ENCODE measurements around the gene CORO2A.
"Not testable (repeated sequence)": the region's sequence is repeated elsewhere in the genome, so short reads cannot be mapped to it uniquely, and the experiment has no call there.

CORO2A gene

DNA sequence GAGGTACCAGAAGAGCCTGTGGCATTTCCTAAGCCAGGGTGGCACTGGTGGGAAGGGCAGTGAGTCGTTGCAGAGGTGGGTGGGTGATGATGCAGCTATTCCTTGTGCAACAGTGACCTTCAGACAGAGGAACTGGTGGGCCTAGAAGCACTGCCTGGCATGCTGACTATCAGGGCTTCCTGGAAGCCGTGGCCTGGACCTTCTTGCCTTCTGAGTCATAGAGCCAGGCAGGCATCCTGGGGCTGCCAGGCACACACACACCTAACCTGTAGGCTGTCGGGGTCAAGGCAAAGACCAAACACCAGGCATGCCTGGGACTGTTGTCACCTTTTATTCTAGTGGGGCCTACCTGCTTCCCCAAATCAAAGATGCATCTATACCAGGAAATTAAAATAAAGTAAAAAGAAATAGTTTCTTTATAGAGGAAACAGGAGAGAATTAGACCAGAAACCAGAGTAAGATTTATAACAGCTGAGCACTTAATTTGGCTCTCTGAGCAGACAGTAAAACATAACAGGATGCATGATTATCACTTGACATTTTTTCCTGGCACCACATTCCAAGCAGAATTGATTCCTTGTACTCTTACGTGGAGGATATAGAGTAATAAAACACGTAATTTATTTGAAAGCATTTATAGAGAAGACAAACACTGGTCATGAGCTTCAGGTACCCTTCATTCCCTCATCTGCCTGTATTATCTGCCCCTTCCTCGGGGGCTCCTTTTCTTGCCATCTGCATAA, 110.8 kb downstream of the CORO2A start:
- DNase-seq = peak; percentile 86 to 92 (median 87)

DNA sequence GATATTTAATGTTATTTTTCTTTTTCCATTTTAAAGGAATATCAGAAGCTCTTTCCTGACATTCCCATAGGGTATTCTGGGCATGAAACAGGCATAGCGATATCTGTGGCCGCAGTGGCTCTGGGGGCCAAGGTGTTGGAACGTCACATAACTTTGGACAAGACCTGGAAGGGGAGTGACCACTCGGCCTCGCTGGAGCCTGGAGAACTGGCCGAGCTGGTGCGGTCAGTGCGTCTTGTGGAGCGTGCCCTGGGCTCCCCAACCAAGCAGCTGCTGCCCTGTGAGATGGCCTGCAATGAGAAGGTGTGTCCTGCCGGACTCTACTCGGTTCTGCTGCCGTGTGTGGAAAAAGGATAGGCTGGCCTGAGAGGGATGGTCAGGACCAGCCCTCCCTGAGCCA, 111.7 kb downstream of the CORO2A start:
- DNase-seq = no peak

DNA sequence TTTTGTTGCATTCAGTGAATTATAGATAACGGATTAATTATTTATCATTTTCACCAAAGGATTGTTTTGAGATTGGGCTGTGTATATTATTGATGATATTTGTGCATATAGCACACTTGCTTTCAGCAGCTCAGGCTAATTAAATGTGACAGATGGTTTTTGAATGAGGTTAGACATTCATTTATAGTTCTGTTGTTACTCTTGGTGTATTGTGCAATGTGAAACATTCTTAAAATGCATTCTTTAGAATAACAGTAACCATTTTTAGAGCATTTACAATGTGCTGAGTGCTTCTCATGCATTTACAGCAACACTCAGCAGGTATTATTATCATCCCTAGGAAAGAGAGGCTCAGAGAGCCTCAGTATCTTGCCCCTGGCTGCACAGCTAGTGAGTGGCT, 112.1 kb downstream of the CORO2A start:
- no peak for DNase-seq

DNA sequence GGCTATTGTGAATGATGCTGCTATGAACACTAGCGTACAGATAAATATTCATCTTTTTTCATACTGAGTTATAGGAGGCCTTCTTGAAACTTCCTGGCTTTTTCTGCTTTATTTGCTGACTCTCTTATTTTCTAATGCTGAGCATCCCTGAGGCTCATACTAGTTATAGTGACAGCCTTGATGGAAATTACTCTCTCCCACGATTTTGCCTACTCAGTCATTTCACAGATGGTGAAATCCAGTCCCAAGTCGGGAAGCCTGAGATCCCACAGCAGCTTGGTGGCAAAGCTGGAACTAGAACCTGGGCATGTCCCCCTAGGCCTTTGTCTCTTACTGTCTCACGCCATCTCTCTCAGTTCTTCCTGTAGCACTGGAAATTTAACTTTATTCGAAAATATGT, 113.5 kb downstream of the CORO2A start:
- no peak for DNase-seq

DNA sequence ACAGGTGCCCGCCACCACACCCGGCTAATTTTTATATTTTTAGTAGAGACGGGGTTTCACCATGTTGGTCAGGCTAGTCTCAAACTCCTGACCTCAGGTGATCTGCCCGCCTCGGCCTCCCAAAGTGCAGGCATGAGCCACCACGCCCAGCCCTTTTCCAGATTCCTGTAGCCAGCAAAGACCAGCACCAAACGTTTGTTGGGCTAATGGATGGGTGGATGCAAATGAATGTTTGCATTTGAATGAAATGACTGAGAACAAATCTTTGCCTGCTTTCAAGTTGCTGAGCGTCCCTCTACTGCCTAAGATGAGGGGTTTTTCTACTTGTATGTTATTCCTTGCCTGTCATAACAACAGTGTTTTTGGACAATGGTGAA, 115.9 kb downstream of the CORO2A start:
- not testable (repeated sequence) for DNase-seq

DNA sequence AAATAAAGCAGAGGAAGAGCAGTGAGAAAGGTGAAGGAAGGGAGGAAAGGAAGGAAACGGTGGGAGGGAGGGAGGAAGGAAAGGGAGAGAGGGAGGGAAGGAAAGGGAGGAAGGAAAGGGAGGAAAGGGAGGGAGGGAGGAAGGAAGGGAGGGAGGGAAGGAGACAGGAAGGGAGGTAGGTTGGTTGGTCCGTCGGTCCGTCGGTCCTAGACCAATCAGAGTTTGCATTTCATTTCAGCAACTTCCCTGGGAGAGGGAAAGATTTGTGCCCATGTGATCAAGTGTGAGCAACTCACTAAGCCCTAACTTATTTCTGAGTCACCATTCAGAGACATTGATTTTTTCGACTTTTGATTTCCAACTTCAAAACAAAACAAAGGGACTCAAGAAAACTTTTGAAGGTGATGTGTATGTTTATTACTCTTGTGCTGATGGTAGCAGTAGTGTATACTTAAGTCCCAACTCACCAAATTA, 117.1 kb downstream of the CORO2A start:
- peak; percentile 70 to 84 (median 76) for DNase-seq

DNA sequence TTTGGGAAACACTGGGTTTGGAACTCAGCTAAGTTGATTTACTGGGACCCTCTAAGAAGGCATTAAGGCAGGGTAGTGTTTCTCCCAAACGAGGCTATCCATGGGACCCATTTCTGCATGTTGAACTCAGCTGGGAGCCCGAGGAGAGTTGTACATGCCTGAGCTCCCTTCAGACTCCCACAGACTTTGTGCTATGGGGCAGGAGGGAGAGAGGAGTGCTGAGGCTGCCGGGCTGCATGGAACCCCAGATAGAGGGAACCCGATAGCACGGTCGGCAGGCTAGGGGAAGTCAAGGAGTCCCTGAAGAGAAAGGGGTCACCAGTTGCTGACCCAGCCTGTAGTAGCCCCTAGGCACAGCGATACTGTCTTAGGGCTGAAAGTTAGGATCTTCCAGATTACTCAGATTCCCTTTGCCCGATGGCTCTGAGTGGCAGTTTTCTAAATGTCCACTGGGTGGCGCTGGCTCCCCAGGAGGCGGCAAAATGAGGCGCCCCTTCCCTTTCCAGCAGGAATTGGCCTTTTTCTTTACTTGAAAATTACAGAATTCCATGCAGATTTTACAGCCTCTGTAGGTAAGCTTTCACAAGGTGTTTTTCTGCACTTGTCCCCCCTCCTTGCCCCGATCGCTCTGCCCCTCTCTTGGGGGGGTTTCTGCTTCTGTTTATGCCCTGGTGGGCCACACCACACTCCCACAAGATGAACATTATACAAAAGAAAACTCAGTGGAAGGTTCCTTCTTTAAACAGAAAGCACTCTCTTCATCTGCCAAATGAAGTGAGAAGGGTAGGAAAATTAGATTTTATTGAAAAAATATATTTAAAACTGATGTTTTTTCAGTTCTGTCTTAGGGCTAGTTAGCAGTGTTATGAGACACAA, 118.1 kb downstream of the CORO2A start:
- peak; percentile 78 to 84 (median 81) for DNase-seq

DNA sequence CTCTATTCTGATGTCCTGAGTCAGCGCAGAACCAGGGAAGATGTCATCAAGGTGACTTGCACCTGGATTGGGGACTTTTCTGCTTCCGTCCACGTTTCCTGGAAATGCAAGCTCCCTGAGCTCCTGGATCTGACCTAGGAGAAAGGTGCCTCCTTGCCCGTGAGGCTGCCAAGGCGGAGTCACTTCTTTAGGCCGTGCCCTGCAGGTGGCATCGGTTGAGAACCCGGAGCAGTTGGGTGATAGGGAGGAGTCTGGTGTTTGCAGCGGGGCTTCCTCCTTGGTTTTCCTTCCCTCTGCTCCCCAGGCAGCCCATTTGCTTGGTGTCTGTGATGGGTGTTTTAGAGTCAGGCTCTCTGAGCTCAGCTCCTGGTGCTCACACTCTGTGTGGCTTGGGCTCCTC, 120.7 kb downstream of the CORO2A start:
- no peak for DNase-seq
